Astrocyte (in vitro differentiated cells and primary cell): ENCODE results near the gene LMBRD1. TPM values are rescaled to one million over a fixed set of nuclear protein-coding genes. Genes with fewer than 3 reads are reported as not detected.
"Not testable (repeated sequence)": the region's sequence is repeated elsewhere in the genome, so short reads cannot be mapped to it uniquely, and the experiment has no call there.

Source experiments
- DNase-seq: peaks from one replicate; pipeline ENCODE4 v3.0.0-alpha.2; 2010; ENCODE audit warnings: low read depth
- FAIRE-seq: peaks from 2 replicates; lab custom pipeline; 2011; peaks lifted over from hg19 to GRCh38; lab: Jason Lieb, UNC
- H2AFZ ChIP-seq: 2 replicates; pipeline ENCODE4 v1.6.0; 2012; ENCODE audit warnings: low read depth, low read length, inconsistent platforms
- H3K27ac ChIP-seq: 2 replicates; pipeline ENCODE4 v1.5.1; 2011; ENCODE audit warnings: low read depth, low read length, inconsistent platforms
- H3K27me3 ChIP-seq: 2 replicates; pipeline ENCODE4 v1.6.0; 2011; ENCODE audit warnings: low read length, inconsistent platforms; ENCODE audit not compliant: insufficient read depth
- H3K36me3 ChIP-seq: 2 replicates; pipeline ENCODE4 v1.5.1; 2011; ENCODE audit warnings: low read length, inconsistent platforms; ENCODE audit not compliant: insufficient read depth
- H3K4me1 ChIP-seq: 2 replicates; pipeline ENCODE4 v1.5.1; 2011; ENCODE audit warnings: low read length, inconsistent platforms; ENCODE audit not compliant: insufficient read depth
- H3K4me2 ChIP-seq: 2 replicates; pipeline ENCODE4 v1.6.0; 2012; ENCODE audit warnings: low read length, inconsistent platforms
- H3K4me3 ChIP-seq: 2 replicates; pipeline ENCODE4 v1.5.1; 2011; ENCODE audit warnings: low read depth, mild to moderate bottlenecking, low read length, inconsistent platforms; ENCODE audit not compliant: insufficient read depth
- H3K79me2 ChIP-seq: 2 replicates; pipeline ENCODE4 v1.6.0; 2012; ENCODE audit warnings: mild to moderate bottlenecking, low read length, inconsistent platforms; ENCODE audit not compliant: insufficient read depth
- H3K9ac ChIP-seq: 2 replicates; pipeline ENCODE4 v1.6.0; 2012; ENCODE audit warnings: mild to moderate bottlenecking, low read length, inconsistent platforms
- H3K9me3 ChIP-seq: 2 replicates; pipeline ENCODE4 v1.5.1; 2012; ENCODE audit warnings: low read depth, mild to moderate bottlenecking, low read length, inconsistent platforms; ENCODE audit not compliant: insufficient read depth
- H4K20me1 ChIP-seq: 2 replicates; pipeline ENCODE4 v1.6.0; 2012; ENCODE audit warnings: low read length, inconsistent platforms; ENCODE audit not compliant: insufficient read depth
- H3K27ac Mint-ChIP-seq: one replicate; pipeline ENCODE4 v1.8.0; 2021; ENCODE audit warnings: mild to moderate bottlenecking, mixed read lengths; ENCODE audit not compliant: unreplicated experiment
- H3K27me3 Mint-ChIP-seq: one replicate; pipeline ENCODE4 v1.8.0; 2021; ENCODE audit warnings: low read depth, mixed read lengths; ENCODE audit not compliant: unreplicated experiment
- H3K36me3 Mint-ChIP-seq: one replicate; pipeline ENCODE4 v1.8.0; 2021; ENCODE audit warnings: low read depth, mixed read lengths; ENCODE audit not compliant: unreplicated experiment
- H3K4me1 Mint-ChIP-seq: one replicate; pipeline ENCODE4 v1.8.0; 2021; ENCODE audit warnings: low read depth, mixed read lengths; ENCODE audit not compliant: unreplicated experiment
- H3K4me3 Mint-ChIP-seq: one replicate; pipeline ENCODE4 v1.8.0; 2021; ENCODE audit warnings: mild to moderate bottlenecking, moderate library complexity, mixed read lengths; ENCODE audit not compliant: unreplicated experiment
- H3K9me3 Mint-ChIP-seq: one replicate; pipeline ENCODE4 v1.8.0; 2021; ENCODE audit warnings: mild to moderate bottlenecking, mixed read lengths; ENCODE audit not compliant: unreplicated experiment
- CTCF ChIP-seq: IDR thresholded peaks from 2 replicates; pipeline ENCODE4 v1.5.1; 2011; ENCODE audit warnings: low read depth, mild to moderate bottlenecking, inconsistent platforms, low read length, moderate library complexity; ENCODE audit not compliant: insufficient read depth
- EZH2 ChIP-seq: IDR thresholded peaks from 2 replicates; pipeline ENCODE4 v1.6.1; 2012; ENCODE audit warnings: mild to moderate bottlenecking, low read length, inconsistent platforms; ENCODE audit not compliant: insufficient read depth
- total RNA-seq: library from RNA; stranded (reverse); gene quantifications from 2 replicates; pipeline ENCODE4 v1.2.1, GENCODE V29; 2021

Gene LMBRD1
- total RNA-seq, 1 donor from 2014 or later, result 22.0 TPM

DNA sequence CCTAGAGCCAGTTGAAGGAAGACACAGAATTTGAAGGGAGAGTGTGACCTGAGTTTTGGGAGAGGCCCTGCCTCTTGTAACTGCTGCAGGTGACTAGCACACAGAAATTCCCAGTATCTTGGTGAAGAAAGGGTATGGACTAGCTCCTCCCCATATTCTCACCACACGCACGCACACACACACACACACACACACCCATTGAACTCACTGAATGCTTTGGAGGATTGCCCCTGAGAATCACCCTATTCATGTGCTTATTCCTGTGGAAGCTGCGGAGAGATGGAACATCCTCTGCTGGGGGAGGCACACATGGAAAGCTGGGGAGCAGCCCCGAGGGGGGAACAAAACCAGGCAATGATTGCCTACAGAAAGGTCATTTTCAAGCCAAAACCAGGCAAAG lies 6.2 kb upstream of the LMBRD1 start:
- no peaks in the 10 kb centered on the region for H3K27me3 ChIP-seq
- Mint-ChIP-seq H3K27me3 (peaks cover 2% of the 10 kb centered on the region), H3K27ac (no peak overlapping the region), H3K36me3 (no peaks in the 10 kb centered on the region), H3K4me3 (no peak overlapping the region), H3K4me1 (no peaks in the 10 kb centered on the region), H3K9me3 (no peaks in the 10 kb centered on the region)
- no peaks in the 10 kb centered on the region for H3K79me2 ChIP-seq
- TF ChIP-seq EZH2 (no peak), CTCF (no peak)
- FAIRE-seq, result no peak
- H3K4me1 ChIP-seq, result no peaks in the 10 kb centered on the region
- H3K9ac ChIP-seq, result no peak overlapping the region
- no peaks in the 10 kb centered on the region for H3K9me3 ChIP-seq
- DNase-seq, result no peak
- H3K4me3 ChIP-seq, result no peak overlapping the region
- no peaks in the 10 kb centered on the region for H3K36me3 ChIP-seq
- H3K4me2 ChIP-seq, result no peak overlapping the region
- no peaks in the 10 kb centered on the region for H4K20me1 ChIP-seq
- no peak overlapping the region for H2AFZ ChIP-seq
- H3K27ac ChIP-seq, result no peak overlapping the region

GRCh38 chr6:69801711-69802110 lies 4.9 kb upstream of the LMBRD1 start:
- Mint-ChIP-seq H3K27ac (no peak overlapping the region), H3K27me3 (peaks cover 2% of the 10 kb centered on the region), H3K4me3 (no peak overlapping the region), H3K9me3 (no peaks in the 10 kb centered on the region), H3K36me3 (no peaks in the 10 kb centered on the region), H3K4me1 (peaks cover 6% of the 10 kb centered on the region)
- H3K27ac ChIP-seq, result no peak overlapping the region
- no peaks in the 10 kb centered on the region for H3K36me3 ChIP-seq
- H3K79me2 ChIP-seq, result no peaks in the 10 kb centered on the region
- DNase-seq (no peak), FAIRE-seq (no peak)
- no peaks in the 10 kb centered on the region for H3K9me3 ChIP-seq
- H3K4me1 ChIP-seq, result peaks cover 4% of the 10 kb centered on the region
- no peak overlapping the region for H3K4me2 ChIP-seq
- H3K4me3 ChIP-seq, result no peak overlapping the region
- no peaks in the 10 kb centered on the region for H4K20me1 ChIP-seq
- no peaks in the 10 kb centered on the region for H3K27me3 ChIP-seq
- no peak overlapping the region for H3K9ac ChIP-seq
- H2AFZ ChIP-seq, result no peak overlapping the region
- TF ChIP-seq CTCF (no peak), EZH2 (no peak)

DNA sequence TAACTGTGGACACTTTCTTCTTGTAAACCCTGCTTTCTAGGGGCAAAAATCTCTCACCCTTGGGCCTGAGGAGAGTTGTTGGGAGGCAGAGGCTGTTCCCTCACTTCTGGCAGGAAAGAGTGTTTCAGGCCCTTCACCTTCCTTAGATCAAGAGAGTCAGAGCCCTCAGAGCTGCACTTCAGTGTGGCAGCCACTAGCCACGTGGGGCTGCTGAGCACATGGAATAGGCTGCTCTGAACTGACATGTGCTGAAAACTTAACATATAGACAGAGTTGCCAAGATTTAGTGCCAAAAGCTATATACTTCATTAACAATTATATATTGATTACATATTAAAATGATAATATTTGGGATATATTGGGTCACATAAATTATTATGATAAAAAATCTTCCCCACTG lies 4.4 kb upstream of the LMBRD1 start:
- Mint-ChIP-seq H3K27ac (no peak overlapping the region), H3K27me3 (peaks cover 2% of the 10 kb centered on the region), H3K4me1 (peaks cover 6% of the 10 kb centered on the region), H3K9me3 (no peaks in the 10 kb centered on the region), H3K4me3 (no peak overlapping the region), H3K36me3 (no peaks in the 10 kb centered on the region)
- no peaks in the 10 kb centered on the region for H3K36me3 ChIP-seq
- H3K4me3 ChIP-seq, result no peak overlapping the region
- H3K27me3 ChIP-seq, result no peaks in the 10 kb centered on the region
- H3K4me2 ChIP-seq, result no peak overlapping the region
- peaks cover 4% of the 10 kb centered on the region for H3K4me1 ChIP-seq
- TF ChIP-seq CTCF (no peak), EZH2 (no peak)
- no peaks in the 10 kb centered on the region for H4K20me1 ChIP-seq
- H2AFZ ChIP-seq, result peak overlapping the region; percentile 16
- no peak for DNase-seq
- H3K9ac ChIP-seq, result no peak overlapping the region
- no peaks in the 10 kb centered on the region for H3K9me3 ChIP-seq
- FAIRE-seq, result no peak
- H3K79me2 ChIP-seq, result no peaks in the 10 kb centered on the region
- no peak overlapping the region for H3K27ac ChIP-seq

DNA sequence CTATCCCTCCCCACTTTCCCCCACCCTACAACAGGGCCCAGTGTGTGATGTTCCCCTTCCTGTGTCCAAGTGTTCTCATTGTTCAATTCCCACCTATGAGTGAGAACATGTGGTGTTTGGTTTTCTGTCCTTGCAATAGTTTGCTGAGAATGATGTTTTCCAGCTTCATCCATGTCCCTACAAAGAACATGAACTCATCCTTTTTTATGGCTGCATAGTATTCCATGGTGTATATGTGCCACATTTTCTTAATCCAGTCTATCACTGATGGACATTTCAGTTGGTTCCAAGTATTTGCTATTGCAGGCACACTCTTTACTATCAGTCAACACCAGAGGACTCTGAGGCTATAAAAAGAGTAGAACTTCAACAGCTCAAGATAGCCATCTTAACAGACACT lies 2.0 kb upstream of the LMBRD1 start:
- H3K36me3 ChIP-seq, H3K79me2 ChIP-seq, FAIRE-seq, H3K9me3 ChIP-seq, H3K4me1 ChIP-seq, H3K27me3 Mint-ChIP-seq, H3K9me3 Mint-ChIP-seq, H3K27ac ChIP-seq, H3K36me3 Mint-ChIP-seq, H3K4me3 Mint-ChIP-seq, H3K27ac Mint-ChIP-seq, H3K27me3 ChIP-seq, DNase-seq, H3K4me2 ChIP-seq, H4K20me1 ChIP-seq, H2AFZ ChIP-seq, H3K4me3 ChIP-seq, H3K4me1 Mint-ChIP-seq, H3K9ac ChIP-seq: not testable (repeated sequence)
